Mucosa of rectum (tissue), 2 donors: Measurements from ENCODE around the gene NOTO.

Experiments
- H3K27ac ChIP-seq, 2 donors: one replicate each; pipeline ENCODE4 v1.7.0; 2013; ENCODE audit warnings: inconsistent platforms in 2 of 2, low read depth in 2 of 2, low read length in 2 of 2
- H3K27me3 ChIP-seq, 2 donors: one replicate each; pipeline ENCODE4 v1.7.0; 2013; ENCODE audit warnings: low read length in 2 of 2; ENCODE audit not compliant: control insufficient read depth in 2 of 2, insufficient read depth in 2 of 2
- H3K36me3 ChIP-seq, 2 donors: one replicate each; pipeline ENCODE4 v1.7.0; 2013; ENCODE audit warnings: low read length in 2 of 2; ENCODE audit not compliant: control insufficient read depth in 2 of 2, insufficient read depth in 2 of 2
- H3K4me1 ChIP-seq, 2 donors: one replicate each; pipeline ENCODE4 v1.7.0; 2013; ENCODE audit warnings: low read length in 2 of 2, mild to moderate bottlenecking in 1 of 2; ENCODE audit not compliant: control insufficient read depth in 2 of 2, insufficient read depth in 2 of 2
- H3K4me3 ChIP-seq, 2 donors: one replicate each; pipeline ENCODE4 v1.7.0; 2013; ENCODE audit warnings: low read length in 2 of 2
- H3K9ac ChIP-seq, 2 donors: one replicate each; pipeline ENCODE4 v1.7.0; 2013; ENCODE audit warnings: low read length in 2 of 2, low read depth in 1 of 2, mild to moderate bottlenecking in 1 of 2
- H3K9me3 ChIP-seq, 2 donors: one replicate each; pipeline ENCODE4 v1.7.0; 2013; ENCODE audit warnings: low read length in 2 of 2; ENCODE audit not compliant: control insufficient read depth in 2 of 2
- donor health status: healthy.
- donor health status: Normal muscosa, but diverticular disease.

NOTO gene

GRCh38 chr2:73215254-73215653, 12.9 kb downstream of the NOTO start:
- no peak overlapping the region for H3K9ac ChIP-seq
- H3K4me3 ChIP-seq, result peak overlapping the region in 1 of 2 donors; percentile 86
- peaks cover 0 to 10% of the 10 kb centered on the region in 2 donors for H3K36me3 ChIP-seq

GRCh38 chr2:73217160-73217559, 14.8 kb downstream of the NOTO start:
- H3K4me3 ChIP-seq, result no peak overlapping the region
- no peak overlapping the region for H3K27ac ChIP-seq
- H3K9ac ChIP-seq, result no peak overlapping the region
- H3K36me3 ChIP-seq, result peaks cover 2 to 25% of the 10 kb centered on the region in 2 donors
- peaks cover 6 to 20% of the 10 kb centered on the region in 2 donors for H3K4me1 ChIP-seq
- no peaks in the 10 kb centered on the region for H3K9me3 ChIP-seq
- H3K27me3 ChIP-seq, result no peaks in the 10 kb centered on the region

More at GRCh38 chr2:73215254-73215653, 12.9 kb downstream of the NOTO start:
- H3K27me3 ChIP-seq, result no peaks in the 10 kb centered on the region
- no peaks in the 10 kb centered on the region for H3K9me3 ChIP-seq
- H3K27ac ChIP-seq, result no peak overlapping the region
- peaks cover 6 to 20% of the 10 kb centered on the region in 2 donors for H3K4me1 ChIP-seq

GRCh38 chr2:73217826-73218225, 15.5 kb downstream of the NOTO start:
- H3K4me3 ChIP-seq, result no peak overlapping the region

DNA sequence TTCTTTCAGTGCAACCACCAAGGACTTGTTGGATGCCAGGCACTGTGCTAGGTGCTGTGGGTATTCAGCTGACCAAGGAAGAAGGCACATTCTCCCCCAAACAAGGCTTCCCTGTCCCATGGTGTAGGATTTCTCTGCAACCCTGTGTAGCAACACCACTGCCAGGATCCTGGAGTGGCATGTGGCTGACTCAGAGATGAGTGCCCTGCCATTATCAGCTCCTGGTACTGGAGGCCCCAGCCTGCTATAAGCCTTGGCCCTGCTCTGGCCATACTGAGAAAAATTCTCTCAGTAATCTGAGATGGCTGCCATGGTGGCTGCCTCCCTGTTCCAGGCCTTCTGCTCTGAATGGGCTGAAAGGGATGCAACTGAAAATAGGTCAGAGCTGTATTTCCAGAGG, 15.9 kb downstream of the NOTO start:
- Histone ChIP-seq H3K4me3 (no peak overlapping the region), H3K27ac (no peak overlapping the region), H3K36me3 (peaks cover 7 to 36% of the 10 kb centered on the region in 2 donors)

More at GRCh38 chr2:73217826-73218225, 15.5 kb downstream of the NOTO start:
- Histone ChIP-seq H3K9me3 (no peaks in the 10 kb centered on the region), H3K27me3 (no peaks in the 10 kb centered on the region), H3K27ac (no peak overlapping the region), H3K36me3 (peaks cover 5 to 32% of the 10 kb centered on the region in 2 donors), H3K9ac (no peak overlapping the region), H3K4me1 (peaks cover 6 to 14% of the 10 kb centered on the region in 2 donors)

GRCh38 chr2:73223821-73224220, 21.4 kb downstream of the NOTO start:
- Histone ChIP-seq H3K27me3 (no peaks in the 10 kb centered on the region), H3K9me3 (no peaks in the 10 kb centered on the region), H3K4me3 (no peak overlapping the region), H3K27ac (no peak overlapping the region), H3K4me1 (no peaks in the 10 kb centered on the region), H3K9ac (no peak overlapping the region), H3K36me3 (peaks cover 28 to 74% of the 10 kb centered on the region in 2 donors)

More for the DNA sequence above, 15.9 kb downstream of the NOTO start:
- no peaks in the 10 kb centered on the region for H3K27me3 ChIP-seq
- H3K9ac ChIP-seq, result no peak overlapping the region
- H3K4me1 ChIP-seq, result peaks cover 6 to 14% of the 10 kb centered on the region in 2 donors
- H3K9me3 ChIP-seq, result no peaks in the 10 kb centered on the region

- no peaks in the 10 kb centered on the region for H3K9me3 ChIP-seq
- H3K4me3 ChIP-seq, result no peak overlapping the region
- no peak overlapping the region for H3K9ac ChIP-seq
- H3K27me3 ChIP-seq, result no peaks in the 10 kb centered on the region
- no peak overlapping the region for H3K27ac ChIP-seq
- peaks cover 33 to 75% of the 10 kb centered on the region in 2 donors for H3K36me3 ChIP-seq
- no peaks in the 10 kb centered on the region for H3K4me1 ChIP-seq
These were observed 23.4 kb downstream of the NOTO start for GRCh38 chr2:73225513-73226360.

DNA sequence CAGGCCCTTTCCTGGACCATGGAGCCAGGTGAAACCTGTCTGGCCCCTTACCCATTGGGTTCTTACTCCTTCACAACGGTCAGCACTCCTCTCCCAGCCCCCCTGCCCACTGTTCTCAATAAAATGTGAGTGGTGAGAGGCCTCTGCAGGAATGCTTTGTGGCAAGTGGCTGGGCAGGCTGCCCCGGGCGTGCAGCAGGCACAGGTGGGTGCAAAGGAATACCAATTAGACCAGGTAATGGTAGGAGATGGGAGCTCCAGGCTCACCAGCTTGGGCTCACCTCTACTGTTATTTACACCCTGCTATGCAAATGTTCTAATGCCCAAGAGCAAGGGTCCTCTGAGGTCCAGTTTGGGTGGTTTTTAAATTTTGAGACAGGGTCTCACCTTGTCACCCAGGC, 24.7 kb downstream of the NOTO start:
- peaks cover 33 to 64% of the 10 kb centered on the region in 2 donors for H3K36me3 ChIP-seq

GRCh38 chr2:73228631-73229030, 26.3 kb downstream of the NOTO start:
- no peaks in the 10 kb centered on the region for H3K9me3 ChIP-seq
- peaks cover 28 to 48% of the 10 kb centered on the region in 2 donors for H3K36me3 ChIP-seq
- H3K4me3 ChIP-seq, result no peak overlapping the region

More for the DNA sequence above, 24.7 kb downstream of the NOTO start:
- no peak overlapping the region for H3K9ac ChIP-seq
- H3K4me3 ChIP-seq, result no peak overlapping the region
- H3K9me3 ChIP-seq, result no peaks in the 10 kb centered on the region
- H3K27ac ChIP-seq, result no peak overlapping the region
- no peaks in the 10 kb centered on the region for H3K4me1 ChIP-seq
- no peaks in the 10 kb centered on the region for H3K27me3 ChIP-seq

DNA sequence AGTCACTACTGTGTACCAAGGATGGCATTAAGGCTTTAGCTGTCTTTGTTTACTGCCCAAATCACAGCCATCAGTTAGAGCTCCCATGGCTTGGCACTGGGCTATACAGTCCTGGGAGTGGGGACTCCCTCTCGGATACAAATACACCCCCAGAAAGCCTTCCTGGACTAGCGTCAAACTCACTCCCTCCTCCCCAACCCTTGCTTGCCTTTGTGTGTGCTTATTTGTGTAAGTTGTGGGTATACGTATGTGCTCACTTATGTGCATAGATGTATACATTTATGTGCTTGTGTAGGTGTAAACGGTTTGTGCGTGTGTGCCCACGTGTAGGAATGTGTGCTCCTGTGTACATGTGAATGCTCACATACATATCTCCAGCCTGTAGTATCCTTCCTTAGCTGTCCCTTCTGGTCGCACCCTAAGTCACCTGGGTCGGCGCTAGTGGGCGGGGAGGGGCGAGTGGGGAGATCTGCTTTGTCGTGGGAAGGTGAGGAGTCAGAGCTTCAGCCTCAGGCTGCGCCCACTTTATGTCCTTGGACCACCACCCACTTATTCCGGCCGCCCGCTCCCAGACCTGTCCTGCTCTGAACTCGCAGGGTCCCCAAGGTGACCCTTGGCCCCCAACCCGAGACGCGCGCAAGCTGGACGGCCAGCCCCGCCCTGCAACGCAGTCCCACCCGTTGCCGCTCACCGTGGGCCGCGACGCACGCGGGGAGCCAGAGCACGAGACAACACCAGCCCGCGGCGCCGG, 30.2 kb downstream of the NOTO start:
- peaks cover 21 to 26% of the 10 kb centered on the region in 2 donors for H3K36me3 ChIP-seq
- H3K4me1 ChIP-seq, result peaks cover 9 to 21% of the 10 kb centered on the region in 2 donors
- peak overlapping the region; percentile 90 to 91 for H3K4me3 ChIP-seq
- H3K27ac ChIP-seq, result peak overlapping the region; percentile 46 to 96
- H3K9me3 ChIP-seq, result no peaks in the 10 kb centered on the region
- peak overlapping the region; percentile 68 to 69 for H3K9ac ChIP-seq
- no peaks in the 10 kb centered on the region for H3K27me3 ChIP-seq

More at GRCh38 chr2:73228631-73229030, 26.3 kb downstream of the NOTO start:
- no peak overlapping the region for H3K9ac ChIP-seq
- peaks cover 5 to 7% of the 10 kb centered on the region in 2 donors for H3K4me1 ChIP-seq
- no peak overlapping the region for H3K27ac ChIP-seq
- H3K27me3 ChIP-seq, result no peaks in the 10 kb centered on the region
